ENCODE results near the gene ADAR.

ADAR gene

DNA sequence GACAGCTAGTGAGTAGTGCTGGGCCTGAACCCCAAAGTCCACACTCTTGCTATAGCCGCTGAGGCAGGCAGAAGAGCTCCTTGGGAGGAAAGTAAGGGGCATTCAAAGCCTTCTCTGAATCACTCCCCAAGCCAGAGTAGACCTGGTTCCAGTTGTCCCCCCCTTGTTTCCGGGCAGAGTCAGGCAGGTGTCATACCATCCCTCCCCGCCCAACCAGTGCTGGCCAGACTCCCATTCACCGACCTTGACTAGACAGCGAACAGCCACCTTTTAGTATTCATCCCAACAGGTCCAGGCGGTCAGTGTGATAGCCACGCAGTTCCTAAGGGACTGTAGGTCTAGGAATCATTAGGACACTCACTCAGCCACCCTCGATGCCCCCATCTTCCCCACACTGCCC is 28.6 kb downstream of the ADAR start:
- FAIRE-seq, result no peak

DNA sequence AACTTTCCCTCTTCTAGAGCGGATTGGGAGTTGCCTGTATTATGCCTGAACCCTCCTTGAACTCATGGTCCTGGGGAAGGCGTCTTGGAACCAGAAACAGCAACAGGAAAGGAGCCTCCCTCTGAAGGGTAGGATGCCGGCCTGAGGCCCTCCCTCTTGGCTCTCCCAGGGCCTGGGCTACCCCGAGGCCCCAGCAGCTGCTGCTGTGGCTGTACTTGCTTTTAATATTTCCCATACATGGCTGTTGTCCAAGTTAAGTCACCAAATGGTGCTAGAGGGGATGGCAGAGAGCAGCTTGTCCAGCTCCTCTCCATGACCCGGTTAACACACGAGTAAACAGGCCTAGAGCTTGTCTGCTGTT is 29.9 kb downstream of the ADAR start:
- no peak for FAIRE-seq

DNA sequence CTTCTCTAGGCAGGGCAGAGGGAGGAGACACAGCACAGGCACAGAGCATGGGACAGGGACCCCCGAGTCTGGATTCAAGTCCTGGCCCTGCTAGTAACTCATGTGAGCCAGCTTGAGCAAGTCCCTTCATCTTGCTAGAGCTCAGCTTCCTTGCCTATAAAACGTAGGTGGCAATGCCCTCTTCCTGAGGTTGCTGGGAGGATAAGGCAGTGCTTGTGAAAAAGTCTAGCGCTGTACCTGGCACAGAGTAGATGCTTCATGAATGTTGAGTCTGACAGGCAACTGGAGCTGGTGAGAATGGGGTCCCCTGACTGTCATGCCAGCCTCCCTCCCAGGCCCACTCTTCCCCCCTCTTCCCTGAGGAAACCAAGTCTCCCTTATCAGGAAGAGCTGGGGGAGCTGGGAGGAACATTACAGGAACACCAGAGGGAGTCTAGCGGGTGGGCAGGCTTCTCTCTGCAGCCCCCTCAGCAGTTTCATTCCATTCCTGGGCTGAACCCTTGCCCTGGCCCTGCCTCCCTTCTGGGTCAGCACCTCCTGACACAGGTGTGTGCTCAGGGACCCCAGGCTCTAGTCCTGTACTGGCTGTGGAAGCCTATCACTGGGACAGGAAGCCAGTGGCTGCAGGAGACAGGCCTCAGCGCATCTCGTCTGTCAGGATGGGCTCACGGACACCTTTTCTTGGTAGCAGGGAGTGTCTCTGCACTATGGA is 30.5 kb downstream of the ADAR start:
- FAIRE-seq, result no peak

DNA sequence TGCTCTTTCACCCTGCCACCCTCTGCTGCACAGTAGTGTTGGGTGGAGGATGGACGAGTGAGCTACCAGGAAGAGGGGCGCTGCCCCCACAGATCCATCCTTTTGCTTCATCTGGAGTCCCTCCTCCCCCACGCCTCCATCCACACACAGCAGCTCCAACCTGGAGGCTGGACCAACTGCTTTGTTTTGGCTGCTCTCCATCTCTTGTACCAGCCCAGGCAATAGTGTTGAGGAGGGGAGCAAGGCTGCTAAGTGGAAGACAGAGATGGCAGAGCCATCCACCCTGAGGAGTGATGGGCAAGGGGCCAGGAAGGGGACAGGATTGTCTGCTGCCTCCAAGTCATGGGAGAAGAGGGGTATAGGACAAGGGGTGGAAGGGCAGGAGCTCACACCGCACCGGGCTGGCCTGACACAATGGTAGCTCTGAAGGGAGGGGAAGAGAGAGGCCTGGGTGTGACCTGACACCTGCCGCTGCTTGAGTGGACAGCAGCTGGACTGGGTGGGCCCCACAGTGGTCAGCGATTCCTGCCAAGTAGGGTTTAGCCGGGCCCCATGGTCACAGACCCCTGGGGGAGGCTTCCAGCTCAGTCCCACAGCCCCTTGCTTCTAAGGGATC is 31.9 kb downstream of the ADAR start:
- FAIRE-seq, result no peak

DNA sequence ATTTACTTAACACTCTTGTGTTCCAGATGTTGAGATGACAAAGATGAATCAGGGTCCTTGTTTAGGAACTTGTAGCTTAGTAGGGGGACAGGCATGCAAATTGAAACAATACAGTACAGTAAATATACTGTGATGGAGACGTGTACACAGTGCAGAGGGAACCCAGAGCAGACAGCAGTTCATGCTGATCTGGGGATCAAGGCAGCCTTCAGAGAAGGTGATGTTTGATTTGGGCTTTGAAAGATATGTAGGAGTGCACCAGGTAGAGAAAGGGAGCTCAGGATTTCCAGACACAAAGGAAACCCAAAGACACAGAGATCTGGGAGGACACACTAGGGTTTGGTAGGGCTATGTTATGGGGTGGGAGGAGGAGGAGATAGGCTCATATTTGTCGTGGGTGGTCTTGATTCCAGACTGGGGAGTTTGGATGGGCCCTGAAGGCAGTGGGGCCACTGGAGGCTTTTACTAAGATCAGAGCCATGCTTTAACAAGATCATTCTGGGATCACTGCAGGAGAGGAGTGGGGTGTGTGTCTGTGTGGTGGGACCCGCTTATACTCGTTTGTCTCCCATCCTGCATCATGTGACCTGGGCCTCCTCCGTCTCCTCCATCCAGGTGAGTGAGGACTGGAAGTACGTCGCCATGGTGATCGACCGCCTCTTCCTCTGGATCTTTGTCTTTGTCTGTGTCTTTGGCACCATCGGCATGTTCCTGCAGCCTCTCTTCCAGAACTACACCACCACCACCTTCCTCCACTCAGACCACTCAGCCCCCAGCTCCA is 32.6 kb downstream of the ADAR start:
- no peak for FAIRE-seq

DNA sequence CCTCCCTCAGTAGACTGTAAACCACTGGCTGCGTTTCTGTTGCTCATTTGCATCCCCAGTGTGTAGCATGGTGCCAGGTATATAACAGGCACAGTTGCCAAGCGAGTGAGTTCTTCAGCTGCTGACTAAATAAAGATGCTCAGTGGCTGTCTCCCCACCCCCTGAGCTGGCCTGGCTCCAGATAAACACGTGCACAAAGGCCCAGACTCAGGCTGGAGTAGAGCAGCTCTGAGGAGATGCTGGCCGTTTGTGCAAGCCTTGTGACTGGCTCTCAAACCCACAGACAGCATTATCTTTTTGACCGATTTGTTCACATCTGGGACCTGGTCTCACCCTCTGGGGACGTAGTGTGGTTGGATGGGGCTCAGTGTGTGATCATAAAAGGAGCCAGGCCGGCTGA is 33.3 kb downstream of the ADAR start:
- FAIRE-seq, result no peak

DNA sequence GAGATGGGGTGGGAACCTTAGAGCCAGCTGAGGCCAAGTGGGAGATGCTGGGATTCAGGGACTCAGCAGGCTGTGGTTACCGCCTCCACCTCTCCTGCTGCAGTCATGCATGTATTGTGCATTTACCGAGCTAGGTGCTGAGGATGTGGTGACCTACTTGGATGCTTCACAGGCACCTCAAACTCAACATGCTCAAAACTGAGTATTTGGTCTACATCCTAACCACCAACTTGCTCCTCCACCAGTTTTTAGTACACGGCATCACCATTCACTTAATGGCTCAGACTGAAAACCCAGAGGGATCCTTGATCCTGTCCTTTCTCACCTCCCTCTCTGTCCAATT is 34.8 kb downstream of the ADAR start:
- FAIRE-seq, result no peak

DNA sequence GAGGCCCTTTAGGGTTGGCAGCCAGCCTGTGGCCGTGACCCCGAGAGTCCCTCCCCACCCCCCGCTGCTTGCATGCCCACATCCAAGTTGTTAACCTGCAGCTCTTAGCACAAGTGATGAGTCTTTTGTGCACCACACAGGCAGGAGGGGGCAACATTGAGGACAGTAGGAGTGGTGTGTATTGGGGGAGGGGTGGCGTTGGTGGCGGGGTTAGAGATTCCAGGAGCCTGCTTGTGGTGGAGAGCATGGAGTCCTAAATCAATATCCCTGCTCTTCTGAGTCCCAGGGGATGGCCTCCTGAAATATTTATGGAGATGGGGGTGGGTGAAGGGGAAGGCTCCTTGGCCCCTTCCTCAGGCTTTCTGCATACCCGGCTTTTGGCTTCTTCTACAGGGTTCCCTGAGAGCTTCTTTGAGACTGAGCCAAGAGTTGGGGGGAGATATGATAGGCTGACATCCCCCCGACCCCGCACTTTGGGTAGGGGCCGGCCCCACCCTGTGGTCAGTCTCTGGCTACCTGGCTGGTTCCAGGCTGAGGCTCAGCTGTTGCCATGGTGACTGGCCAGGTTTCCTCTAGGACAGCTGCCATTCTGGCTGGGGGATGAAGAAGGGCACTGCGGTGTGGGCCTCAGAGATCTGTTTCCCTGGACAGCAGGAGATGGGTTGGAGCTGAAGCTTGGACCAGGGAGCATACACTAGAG is 35.4 kb downstream of the ADAR start:
- no peak for FAIRE-seq

DNA sequence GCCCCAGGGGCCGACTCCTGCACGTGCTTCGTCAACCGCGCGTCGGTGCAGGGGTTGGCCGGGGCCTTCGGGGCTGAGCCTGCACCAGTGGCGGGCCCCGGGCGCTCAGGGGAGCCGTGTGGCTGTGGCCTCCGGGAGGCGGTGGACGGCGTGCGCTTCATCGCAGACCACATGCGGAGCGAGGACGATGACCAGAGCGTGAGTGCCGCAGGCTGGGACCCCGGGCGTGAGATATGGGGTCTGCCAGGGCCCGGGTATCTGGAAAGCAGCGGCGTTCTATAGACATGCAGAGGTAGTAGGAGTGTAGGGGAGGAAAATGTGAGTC is 36.1 kb downstream of the ADAR start:
- no peak for FAIRE-seq

DNA sequence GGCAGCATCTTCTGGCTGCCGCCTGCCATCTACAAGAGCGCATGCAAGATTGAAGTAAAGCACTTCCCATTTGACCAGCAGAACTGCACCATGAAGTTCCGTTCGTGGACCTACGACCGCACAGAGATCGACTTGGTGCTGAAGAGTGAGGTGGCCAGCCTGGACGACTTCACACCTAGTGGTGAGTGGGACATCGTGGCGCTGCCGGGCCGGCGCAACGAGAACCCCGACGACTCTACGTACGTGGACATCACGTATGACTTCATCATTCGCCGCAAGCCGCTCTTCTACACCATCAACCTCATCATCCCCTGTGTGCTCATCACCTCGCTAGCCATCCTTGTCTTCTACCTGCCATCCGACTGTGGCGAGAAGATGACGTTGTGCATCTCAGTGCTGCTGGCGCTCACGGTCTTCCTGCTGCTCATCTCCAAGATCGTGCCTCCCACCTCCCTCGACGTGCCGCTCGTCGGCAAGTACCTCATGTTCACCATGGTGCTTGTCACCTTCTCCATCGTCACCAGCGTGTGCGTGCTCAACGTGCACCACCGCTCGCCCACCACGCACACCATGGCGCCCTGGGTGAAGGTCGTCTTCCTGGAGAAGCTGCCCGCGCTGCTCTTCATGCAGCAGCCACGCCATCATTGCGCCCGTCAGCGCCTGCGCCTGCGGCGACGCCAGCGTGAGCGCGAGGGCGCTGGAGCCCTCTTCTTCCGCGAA is 36.6 kb downstream of the ADAR start:
- FAIRE-seq, result no peak

DNA sequence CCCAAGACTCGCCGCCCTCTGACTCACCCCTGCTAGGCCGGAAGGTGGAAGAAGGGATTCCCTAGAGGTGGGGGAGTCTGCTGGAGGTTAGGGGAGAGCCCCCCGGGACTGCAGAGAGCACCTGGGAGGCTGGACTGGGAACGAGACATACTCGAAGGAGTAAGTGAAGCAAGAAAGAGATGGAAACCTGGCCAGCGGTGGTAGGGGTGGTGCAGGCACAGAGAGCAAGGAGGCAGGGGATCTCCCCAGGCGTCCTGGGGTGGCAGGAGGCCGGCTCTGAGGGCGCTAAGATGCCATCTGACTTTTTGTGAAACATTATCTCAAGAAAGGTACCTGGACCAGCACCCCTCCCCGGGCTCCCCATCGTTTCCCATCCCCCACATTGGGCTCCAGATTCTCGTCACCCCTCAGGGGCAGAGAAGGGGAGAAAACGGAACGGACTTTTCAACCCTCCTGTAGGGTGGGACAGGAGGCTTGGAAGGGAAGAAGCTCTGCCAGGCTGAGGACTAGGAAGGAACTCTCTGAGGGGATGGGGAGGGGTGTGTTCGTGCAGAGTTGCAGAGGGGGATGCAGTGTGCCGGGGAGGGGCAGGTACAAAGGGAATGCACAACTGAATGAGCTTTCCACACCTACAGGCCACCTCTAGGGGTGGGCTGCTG is 39.7 kb downstream of the ADAR start:
- FAIRE-seq, result no peak

DNA sequence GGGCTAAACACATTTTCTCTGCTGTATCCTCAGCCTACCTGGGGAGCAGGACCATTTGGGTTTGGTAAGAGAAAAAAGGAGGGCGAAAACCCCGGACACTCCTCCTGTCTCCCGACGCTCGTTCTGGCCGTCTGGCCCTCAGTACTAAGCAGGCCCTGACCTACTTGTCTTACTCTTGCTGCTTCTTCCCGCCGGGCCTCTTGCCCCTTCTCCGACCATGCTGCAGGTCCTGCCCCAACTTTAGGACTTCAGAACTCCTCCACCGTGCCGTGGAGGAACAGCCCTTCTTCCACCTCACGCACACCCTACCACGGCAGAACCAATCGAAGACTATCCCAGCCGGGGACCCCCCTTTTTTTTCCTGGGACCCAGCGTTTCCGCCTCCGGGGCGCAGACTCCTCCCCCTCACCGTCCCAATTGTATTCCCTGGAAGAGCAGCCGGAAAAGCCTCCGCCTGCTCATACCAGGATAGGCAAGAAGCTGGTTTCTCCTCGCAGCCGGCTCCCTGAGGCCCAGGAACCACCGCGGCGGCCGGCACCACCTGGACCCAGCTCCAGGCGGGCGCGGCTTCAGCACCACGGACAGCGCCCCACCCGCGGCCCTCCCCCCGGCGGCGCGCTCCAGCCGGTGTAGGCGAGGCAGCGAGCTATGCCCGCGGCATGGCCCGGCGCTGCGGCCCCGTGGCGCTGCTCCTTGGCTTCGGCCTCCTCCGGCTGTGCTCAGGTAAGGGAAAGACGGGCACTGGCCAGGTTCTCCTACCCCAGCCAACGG is 40.4 kb downstream of the ADAR start, which contains the start of gene CHRNB2:
TSS of gene CHRNB2 (plus strand) at position 393 of the 771 bp plus-strand sequence. CDS start at position 660, 267 bp downstream.
- FAIRE-seq, result no peak

DNA sequence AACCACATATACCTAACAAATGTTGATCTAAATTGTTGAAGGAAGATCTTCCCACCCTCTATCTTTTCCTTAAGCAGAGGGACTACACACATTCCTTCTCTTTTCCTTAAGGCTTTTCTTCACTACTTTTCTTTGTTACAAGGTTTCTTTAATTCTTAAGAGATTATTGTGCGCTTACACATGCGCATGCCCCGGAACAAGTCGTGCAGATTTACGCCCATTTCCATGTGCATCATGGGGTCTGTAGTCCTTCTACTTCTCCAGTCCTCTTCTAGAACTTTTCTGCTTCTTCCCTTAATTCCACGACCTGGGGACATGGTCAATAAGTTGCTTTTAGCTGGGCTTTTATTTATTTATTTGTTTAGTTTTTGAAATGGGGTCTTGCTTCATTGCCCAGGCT is 42.1 kb downstream of the ADAR start:
- FAIRE-seq, result no peak

DNA sequence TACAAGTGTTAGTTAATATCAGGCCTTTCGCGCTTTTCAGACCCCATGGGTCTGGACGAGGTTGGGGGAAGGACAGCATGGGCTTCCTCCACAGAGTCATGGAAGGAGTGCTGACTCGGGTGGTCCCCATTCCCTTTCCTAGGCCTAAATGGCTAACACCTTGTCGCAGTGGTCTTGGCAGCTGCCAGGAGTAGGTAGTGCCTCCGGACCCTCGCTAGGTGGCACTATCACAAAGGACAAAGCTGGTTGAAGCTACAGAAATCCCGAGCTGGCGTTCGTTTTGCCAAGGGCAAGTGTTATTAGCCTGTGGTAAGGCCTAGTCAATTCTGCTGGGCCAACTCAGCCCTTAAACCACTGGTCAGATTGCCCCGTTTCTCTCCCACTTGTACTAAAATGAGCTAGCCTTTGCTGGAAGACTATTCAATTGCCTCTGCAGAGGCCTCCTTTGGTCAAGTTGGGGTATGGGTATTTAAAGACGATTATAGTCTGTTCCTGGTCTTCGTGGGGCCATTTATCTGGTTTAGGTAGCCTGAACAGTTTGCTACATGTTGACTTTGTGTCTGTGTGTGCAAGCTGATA is 48.4 kb downstream of the ADAR start:
- FAIRE-seq, result peak; percentile 41

DNA sequence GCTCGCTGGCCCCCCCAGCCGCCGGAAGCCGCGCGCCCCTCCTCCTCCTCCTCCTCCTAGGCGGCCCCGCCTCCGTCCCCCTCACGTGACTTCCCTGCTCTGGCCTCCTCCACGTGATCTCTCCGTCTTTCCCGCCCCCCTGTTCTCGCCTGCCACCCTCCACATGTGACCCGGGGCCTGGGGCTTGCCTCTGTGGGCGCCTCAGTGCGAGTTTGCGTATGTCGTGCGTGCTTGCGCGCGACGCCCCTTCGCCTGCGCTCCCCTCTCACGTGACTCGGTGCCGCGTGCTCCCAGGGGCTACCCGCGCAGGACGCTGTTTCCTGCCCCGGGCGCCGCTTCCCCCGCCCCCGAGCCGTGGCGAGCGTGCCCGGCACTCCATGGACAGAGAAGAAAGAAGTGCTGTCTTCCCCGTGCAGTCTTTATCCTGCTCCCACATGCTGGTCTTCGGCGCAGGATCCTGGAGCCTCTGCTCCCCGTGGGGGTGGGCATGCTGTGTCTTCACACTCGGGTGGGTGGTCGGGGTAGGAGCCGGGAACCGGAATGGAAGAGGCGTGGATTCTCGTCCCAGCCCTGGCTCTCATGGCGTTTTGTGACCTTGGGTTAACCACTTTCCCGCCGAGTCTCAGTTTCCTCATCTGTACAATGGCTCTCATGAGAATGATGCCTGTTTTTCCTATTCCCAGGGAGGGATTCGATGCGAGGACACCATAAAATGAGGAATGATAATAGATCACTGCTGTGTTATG is 49.1 kb downstream of the ADAR start:
- FAIRE-seq, result peak; percentile 89

DNA sequence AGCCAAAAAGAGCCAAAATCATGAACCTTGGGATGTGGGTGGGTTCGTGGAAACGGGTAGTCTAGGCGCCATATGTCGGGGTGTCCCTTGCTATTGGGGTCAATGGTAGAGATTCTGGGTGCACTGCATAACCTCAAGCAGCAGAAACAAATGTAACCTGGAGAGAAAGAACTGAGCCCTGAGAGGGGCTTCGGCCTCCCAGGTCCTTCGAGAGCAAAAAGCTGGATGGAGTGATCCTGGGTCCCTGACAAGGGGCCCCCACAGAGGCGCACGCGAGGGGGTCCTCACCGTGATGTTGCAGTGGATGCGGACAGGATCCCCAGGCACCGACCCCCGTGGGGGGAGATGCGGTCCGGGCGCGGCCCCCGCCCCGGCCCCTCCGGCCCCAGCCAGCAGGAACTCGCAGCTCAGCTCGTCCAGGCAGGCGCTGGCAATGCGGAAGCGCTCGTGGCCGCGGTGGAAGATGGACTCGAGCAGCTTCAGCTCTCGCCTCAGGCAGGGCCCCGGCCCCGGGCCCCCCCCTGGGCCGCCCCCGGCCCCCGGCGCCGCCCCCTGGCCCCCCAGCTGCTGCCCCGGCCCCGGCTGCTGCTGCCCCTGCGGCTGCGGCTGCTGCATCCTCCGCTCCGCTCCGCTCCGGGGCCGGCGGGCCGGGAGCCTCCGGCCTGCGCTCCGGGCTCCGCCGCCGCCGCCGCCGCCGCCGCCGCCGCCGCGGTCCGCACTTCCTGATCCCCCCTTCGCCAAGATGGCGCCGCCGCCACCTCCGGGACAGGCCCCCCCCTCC is 49.9 kb downstream of the ADAR start, which contains the start of gene UBE2Q1:
TSS of gene UBE2Q1 (minus strand) at position 724 of the 781 bp plus-strand sequence. CDS start at position 615, 109 bp downstream.
- FAIRE-seq, result no peak

DNA sequence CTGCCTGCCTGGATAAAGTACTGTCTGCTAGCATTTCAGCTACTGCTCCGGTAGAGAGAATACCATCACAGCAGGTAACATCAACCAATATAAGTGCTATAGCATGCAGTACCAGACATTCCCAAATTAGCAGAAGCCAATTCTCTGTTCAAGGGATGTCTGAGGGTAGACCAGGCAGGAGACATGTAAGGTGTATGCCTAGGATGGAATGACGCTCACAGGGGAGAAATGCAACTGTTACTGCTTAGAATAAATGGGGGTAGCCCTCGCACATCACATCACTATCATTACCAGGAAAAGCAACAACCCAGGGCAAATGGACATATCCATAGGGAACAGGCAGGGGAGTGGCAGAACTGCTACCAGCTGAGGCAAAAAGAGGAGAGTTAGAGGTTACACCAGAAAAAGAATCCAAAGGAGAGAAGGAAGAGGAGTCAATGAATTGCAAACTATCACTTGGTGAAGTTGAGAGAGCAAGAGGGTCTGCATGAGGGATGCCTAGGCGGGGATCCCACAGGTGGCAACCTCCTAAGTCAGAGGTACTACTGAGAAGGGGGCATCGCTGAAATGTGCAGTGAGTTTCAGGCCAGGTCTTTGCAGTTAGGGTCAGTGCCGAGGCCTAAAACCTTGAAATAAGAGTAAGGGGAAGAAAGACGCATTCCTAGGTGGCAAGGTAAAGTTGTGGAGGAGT is 50.6 kb downstream of the ADAR start:
- no peak for FAIRE-seq

DNA sequence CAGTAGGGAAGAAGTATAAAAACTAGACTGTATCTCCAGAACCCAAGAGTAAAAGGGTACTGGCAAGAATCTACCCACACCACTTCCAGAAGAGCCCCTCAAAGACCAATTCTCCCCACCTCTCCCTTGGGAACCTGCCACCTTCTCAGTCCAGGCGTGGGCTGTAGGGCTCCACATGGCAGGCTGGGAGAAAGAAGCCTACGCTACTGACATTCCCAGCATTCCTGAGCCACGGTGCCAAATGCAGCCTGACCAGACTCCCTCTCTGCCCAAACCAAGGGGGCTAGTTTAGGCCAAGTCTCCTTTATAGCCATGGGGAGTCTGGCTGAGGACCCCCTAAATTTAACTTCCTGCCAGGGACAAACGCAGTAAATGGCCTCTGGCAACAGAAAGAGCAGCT is 51.6 kb downstream of the ADAR start:
- FAIRE-seq, result no peak

Measured in A204.1 (cell line).